HG03565 (cell line): ENCODE measurements around the gene ITM2A.

ENCODE experiments used
- ATAC-seq: cut with Tn5 transposase; IDR thresholded peaks from one replicate; pipeline ENCODE4 v1.9.1; 2021; ENCODE audit warnings: mild to moderate bottlenecking, moderate library complexity; ENCODE audit not compliant: unreplicated experiment

ITM2A gene

GRCh38 chrX:79325263-79325958 lies 41.7 kb downstream of the ITM2A start:
- ATAC-seq = no peak
